KMS-11 (cell line): ENCODE data around the gene FXYD5.
A peak's percentile ranks its signal among the peaks of the same experiment; 100 is the strongest.

Source experiments
- H2AFZ ChIP-seq: fragments of 200-600 bp; sonication (generic); 2 replicates; pipeline ENCODE4 v1.6.1; 2016; ENCODE audit warnings: antibody characterized with exemption, mixed run types, low read depth
- H3K27ac ChIP-seq: fragments of 200-600 bp; sonication (generic); 2 replicates; pipeline ENCODE4 v1.6.1; 2016; ENCODE audit warnings: mild to moderate bottlenecking, mixed run types
- H3K27me3 ChIP-seq: fragments of 200-600 bp; sonication (generic); 2 replicates; pipeline ENCODE4 v1.6.1; 2017; ENCODE audit warnings: mild to moderate bottlenecking, low read depth, mixed run types, moderate library complexity; ENCODE audit not compliant: insufficient read depth
- H3K36me3 ChIP-seq: fragments of 200-600 bp; sonication (generic); 2 replicates; pipeline ENCODE4 v1.6.1; 2017; ENCODE audit warnings: mild to moderate bottlenecking, mixed run types; ENCODE audit not compliant: insufficient read depth
- H3K4me1 ChIP-seq: fragments of 200-600 bp; sonication (generic); 2 replicates; pipeline ENCODE4 v1.6.1; 2016; ENCODE audit warnings: mild to moderate bottlenecking, low read depth, mixed run types; ENCODE audit not compliant: poor library complexity, severe bottlenecking
- H3K4me2 ChIP-seq: fragments of 200-600 bp; sonication (generic); 2 replicates; pipeline ENCODE4 v1.7.0; 2016; ENCODE audit warnings: mild to moderate bottlenecking, mixed run types
- H3K4me3 ChIP-seq: fragments of 200-600 bp; sonication (generic); IDR thresholded peaks from 2 replicates; pipeline ENCODE4 v1.6.1; 2017; ENCODE audit warnings: low read depth, low read length, mixed read lengths; ENCODE audit not compliant: insufficient read depth
- H3K79me2 ChIP-seq: fragments of 200-600 bp; sonication (generic); 2 replicates; pipeline ENCODE4 v1.6.1; 2016; ENCODE audit warnings: low read depth, mixed run types; ENCODE audit not compliant: insufficient read depth
- H3K9ac ChIP-seq: fragments of 200-600 bp; sonication (generic); 2 replicates; pipeline ENCODE4 v1.6.1; 2016; ENCODE audit warnings: mild to moderate bottlenecking, mixed run types
- H4K20me1 ChIP-seq: fragments of 200-600 bp; sonication (generic); 2 replicates; pipeline ENCODE4 v1.6.1; 2016; ENCODE audit warnings: mild to moderate bottlenecking, mixed run types; ENCODE audit not compliant: insufficient read depth
- CTCF ChIP-seq: fragments of 200-600 bp; sonication (generic); conservative IDR thresholded peaks from 2 replicates; pipeline ENCODE4 v1.6.1; 2017; ENCODE audit warnings: low read depth, mild to moderate bottlenecking, antibody characterized with exemption, low read length, moderate library complexity, mixed read lengths

FXYD5 gene

GRCh38 chr19:35216016-35216832 lies 61.7 kb downstream of the FXYD5 start:
- no peaks in the 10 kb centered on the region for H3K79me2 ChIP-seq
- H3K4me2 ChIP-seq: peak overlapping the region; percentile 36; the same call in 1 of the 2 replicates
- H3K36me3 ChIP-seq: no peaks in the 10 kb centered on the region
- H3K27me3 ChIP-seq: no peaks in the 10 kb centered on the region
- H4K20me1 ChIP-seq: no peaks in the 10 kb centered on the region
- H3K9ac ChIP-seq: no peak overlapping the region
- peak overlapping the region; percentile 4; the same call in 1 of the 2 replicates for H2AFZ ChIP-seq
- peaks cover 63% of the 10 kb centered on the region for H3K4me1 ChIP-seq
- peak overlapping the region; percentile 12; the same call in 1 of the 2 replicates for H3K27ac ChIP-seq
- no peak for TF ChIP-seq CTCF
- H3K4me3 ChIP-seq: no peak overlapping the region

- H3K36me3 ChIP-seq: no peaks in the 10 kb centered on the region
- H3K9ac ChIP-seq: no peak overlapping the region
- H3K4me1 ChIP-seq: peaks cover 56% of the 10 kb centered on the region
- peak overlapping the region; percentile 12; the same call in 1 of the 2 replicates for H3K27ac ChIP-seq
- H3K4me3 ChIP-seq: no peak overlapping the region
- H3K27me3 ChIP-seq: no peaks in the 10 kb centered on the region
- H3K4me2 ChIP-seq: peak overlapping the region; percentile 36; the same call in 1 of the 2 replicates
- 0 out of 2 replicates have a peak, but pooled peaks have one; percentile 32 for TF ChIP-seq CTCF
- no peaks in the 10 kb centered on the region for H4K20me1 ChIP-seq
- H2AFZ ChIP-seq: 0 out of 2 replicates have a peak overlapping the region, but pooled peaks have one; percentile 4
- no peaks in the 10 kb centered on the region for H3K79me2 ChIP-seq
Measured at GRCh38 chr19:35216833-35217648, 62.5 kb downstream of the FXYD5 start.

- no peak overlapping the region; the same call in 1 of the 2 replicates for H3K27ac ChIP-seq
- H3K4me1 ChIP-seq: peaks cover 51% of the 10 kb centered on the region
- no peak overlapping the region for H3K4me3 ChIP-seq
- H3K79me2 ChIP-seq: no peaks in the 10 kb centered on the region
- peak overlapping the region; percentile 36; the same call in 1 of the 2 replicates for H3K4me2 ChIP-seq
- H4K20me1 ChIP-seq: no peaks in the 10 kb centered on the region
- H3K27me3 ChIP-seq: no peaks in the 10 kb centered on the region
- no peak for TF ChIP-seq CTCF
- H3K36me3 ChIP-seq: no peaks in the 10 kb centered on the region
- H2AFZ ChIP-seq: no peak overlapping the region
- H3K9ac ChIP-seq: no peak overlapping the region
Measured at GRCh38 chr19:35217649-35217990, 63.1 kb downstream of the FXYD5 start.

- Histone ChIP-seq H3K79me2 (no peaks in the 10 kb centered on the region), H3K9ac (no peak overlapping the region), H4K20me1 (no peaks in the 10 kb centered on the region), H3K4me1 (peaks cover 38% of the 10 kb centered on the region), H3K36me3 (no peaks in the 10 kb centered on the region), H3K27ac (no peak overlapping the region), H3K4me2 (no peak overlapping the region), H3K4me3 (no peak overlapping the region), H2AFZ (no peak overlapping the region), H3K27me3 (no peaks in the 10 kb centered on the region)
- no peak for TF ChIP-seq CTCF
Measured at GRCh38 chr19:35219008-35219407, 64.5 kb downstream of the FXYD5 start.
